Hepatocyte (in vitro differentiated cells): ENCODE measurements around the gene STUB1.

Experiments used
- EZH2 ChIP-seq: fragments of 200-600 bp; sonication (generic); IDR thresholded peaks from 2 replicates; pipeline ENCODE4 v1.6.1; 2016; ENCODE audit warnings: antibody characterized with exemption, mild to moderate bottlenecking, borderline replicate concordance
- EZH2phosphoT487 ChIP-seq: fragments of 200-600 bp; sonication (generic); IDR thresholded peaks from one replicate; pipeline ENCODE4 v1.6.1; 2018; ENCODE audit warnings: antibody characterized with exemption, mild to moderate bottlenecking, low read depth, moderate library complexity; ENCODE audit not compliant: unreplicated experiment, severe bottlenecking
- TF ChIP-seq, protein P1 (sequence below): fragments of 200-600 bp; sonication (generic); IDR thresholded peaks from 2 replicates; pipeline ENCODE4 v1.5.1; 2016; ENCODE audit warnings: antibody characterized with exemption, mild to moderate bottlenecking; ENCODE audit not compliant: poor library complexity

DNA sequence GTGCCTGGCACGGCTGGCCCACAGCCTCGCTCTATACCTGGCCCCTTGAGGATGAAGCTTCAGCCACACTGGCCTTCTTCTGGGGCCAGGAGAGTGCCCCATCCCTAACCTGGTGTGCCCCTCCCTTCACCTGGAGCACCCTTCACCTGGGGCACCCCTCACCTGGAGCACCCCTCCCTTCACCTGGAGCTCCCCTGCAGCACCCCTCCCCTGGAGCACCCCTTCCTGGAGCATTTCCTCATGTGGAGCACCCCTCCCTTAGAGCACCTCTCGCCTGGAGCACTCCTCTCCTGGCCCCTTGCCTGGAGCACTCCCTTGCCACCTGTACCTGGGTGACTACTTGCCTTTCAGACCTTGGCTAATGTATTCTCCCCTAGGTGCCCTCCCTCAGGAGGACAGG is 27.8 kb downstream of the STUB1 start:
- TF ChIP-seq, protein P1, sequence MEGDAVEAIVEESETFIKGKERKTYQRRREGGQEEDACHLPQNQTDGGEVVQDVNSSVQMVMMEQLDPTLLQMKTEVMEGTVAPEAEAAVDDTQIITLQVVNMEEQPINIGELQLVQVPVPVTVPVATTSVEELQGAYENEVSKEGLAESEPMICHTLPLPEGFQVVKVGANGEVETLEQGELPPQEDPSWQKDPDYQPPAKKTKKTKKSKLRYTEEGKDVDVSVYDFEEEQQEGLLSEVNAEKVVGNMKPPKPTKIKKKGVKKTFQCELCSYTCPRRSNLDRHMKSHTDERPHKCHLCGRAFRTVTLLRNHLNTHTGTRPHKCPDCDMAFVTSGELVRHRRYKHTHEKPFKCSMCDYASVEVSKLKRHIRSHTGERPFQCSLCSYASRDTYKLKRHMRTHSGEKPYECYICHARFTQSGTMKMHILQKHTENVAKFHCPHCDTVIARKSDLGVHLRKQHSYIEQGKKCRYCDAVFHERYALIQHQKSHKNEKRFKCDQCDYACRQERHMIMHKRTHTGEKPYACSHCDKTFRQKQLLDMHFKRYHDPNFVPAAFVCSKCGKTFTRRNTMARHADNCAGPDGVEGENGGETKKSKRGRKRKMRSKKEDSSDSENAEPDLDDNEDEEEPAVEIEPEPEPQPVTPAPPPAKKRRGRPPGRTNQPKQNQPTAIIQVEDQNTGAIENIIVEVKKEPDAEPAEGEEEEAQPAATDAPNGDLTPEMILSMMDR: no peak
- TF ChIP-seq EZH2: no peak
- TF ChIP-seq EZH2phosphoT487: no peak
